Measurements from ENCODE around the gene ARFGAP3. TPM values are rescaled to one million over a fixed set of nuclear protein-coding genes. Genes with fewer than 3 reads are reported as not detected.

ARFGAP3 gene
- total RNA-seq, 1 experiment from 2014 or later = 15.0 TPM

GRCh38 chr22:42816336-42816735 is 40.7 kb downstream of the ARFGAP3 start:
- no peaks in the 10 kb centered on the region; the same call in 1 of the 2 replicates for H3K27me3 Mint-ChIP-seq (ENCODE audit: low read depth)
- no peak overlapping the region for H4K8ac ChIP-seq (replicated peaks; ENCODE audit: insufficient read length, low read depth, low read length)
- H2BK120ac ChIP-seq (ENCODE audit: low read depth, low read length, poor library complexity, severe bottlenecking) = no peak overlapping the region
- H2BK15ac ChIP-seq (ENCODE audit: low read depth, low read length) = no peak overlapping the region
- WGBS (ENCODE audit: extremely low coverage, insufficient read length, low lambda C conversion rate) = no CpG with 5 or more reads among the region's 3 CpGs
- no peak overlapping the region for H3K56ac ChIP-seq (ENCODE audit: insufficient read length, low read depth, low read length)
- no peak overlapping the region for H2AK5ac ChIP-seq (ENCODE audit: insufficient read length, low read length)
- no peaks in the 10 kb centered on the region for H3K9me3 ChIP-seq (ENCODE audit: control insufficient read depth, low read depth, low read length)
- no peak overlapping the region for H2BK5ac ChIP-seq (ENCODE audit: insufficient read length, low read length)
- TF ChIP-seq CTCF (conservative IDR thresholded peaks at IDR 0.05) = no peak
- no peak overlapping the region for H3K4me2 ChIP-seq (ENCODE audit: insufficient read depth, insufficient read length, low read length)
- no peak overlapping the region for H4K91ac ChIP-seq (ENCODE audit: insufficient read length, low read depth, low read length)
- H3K23me2 ChIP-seq (ENCODE audit: insufficient read length, low read depth, low read length, poor library complexity, severe bottlenecking) = no peaks in the 10 kb centered on the region
- no peak for DNase-seq
- no peaks in the 10 kb centered on the region for H3K79me2 ChIP-seq (ENCODE audit: insufficient read depth, low read length)
- no peaks in the 10 kb centered on the region for H3K4me1 ChIP-seq (ENCODE audit: insufficient read depth, low read length)
- H3K4me3 Mint-ChIP-seq = no peak overlapping the region
- peaks cover 2 to 3% (median 2%) of the 10 kb centered on the region in 3 experiments; a peak in 5 of 7 replicates for H3K36me3 Mint-ChIP-seq (ENCODE audit: insufficient read depth in 1 of 3, low read depth in 3 of 3)
- H4K5ac ChIP-seq (ENCODE audit: insufficient read length, low read depth, low read length) = no peak overlapping the region
- no peak overlapping the region for H3K27ac ChIP-seq (ENCODE audit: insufficient read length, low read depth, low read length)
- H3K4ac ChIP-seq (ENCODE audit: low read depth, low read length) = no peak overlapping the region
- H2BK12ac ChIP-seq (ENCODE audit: insufficient read length, low read depth, low read length) = no peak overlapping the region
- H3K18ac ChIP-seq (ENCODE audit: insufficient read length, low read depth, low read length) = no peak overlapping the region
- H3K14ac ChIP-seq (ENCODE audit: insufficient read depth, low read length) = no peak overlapping the region
- H3K23ac ChIP-seq (ENCODE audit: insufficient read length, low read depth, low read length) = no peak overlapping the region
- H3K9ac ChIP-seq (ENCODE audit: extremely low read depth, insufficient read length, low read length) = no peak overlapping the region
- H3K27ac Mint-ChIP-seq = no peak overlapping the region
- H3K27me3 ChIP-seq (ENCODE audit: insufficient read depth, low read length) = no peaks in the 10 kb centered on the region
- no peak overlapping the region for H2BK20ac ChIP-seq (ENCODE audit: low read depth, low read length, poor library complexity, severe bottlenecking)
- H3K9me3 Mint-ChIP-seq = peaks cover 0 to 1% of the 10 kb centered on the region in 2 experiments; a peak in 2 of 5 replicates
- no peak overlapping the region for H2AFZ ChIP-seq (ENCODE audit: low read length)
- H3K79me1 ChIP-seq (ENCODE audit: insufficient read depth, low read depth, low read length, poor library complexity, severe bottlenecking) = no peaks in the 10 kb centered on the region
- no peaks in the 10 kb centered on the region for H3K4me1 Mint-ChIP-seq
- H3T11ph ChIP-seq (ENCODE audit: low read length) = no peak overlapping the region
- H4K20me1 ChIP-seq (ENCODE audit: control insufficient read depth, insufficient read depth, insufficient read length) = no peaks in the 10 kb centered on the region

Data from H9 (cell line).